Body of pancreas (tissue), 4 donors: Measurements from ENCODE around the gene PAIP1.

ENCODE experiments used
- CTCF ChIP-seq, 7 experiments: fragments of 450-650 bp in 4 of 7; fragments of 200-600 bp in 3 of 7; sonication (generic) in 3 of 7; IDR thresholded peaks; one replicate each; pipeline ENCODE4 v1.5.1; 2016 to 2019; ENCODE audit warnings: antibody characterized with exemption in 7 of 7
- POLR2A ChIP-seq, 3 donors: fragments of 450-650 bp; IDR thresholded peaks; one replicate each; pipeline ENCODE4 v1.6.1; 2016; ENCODE audit warnings: antibody characterized with exemption in 3 of 3, mild to moderate bottlenecking in 2 of 3

- no peak for TF ChIP-seq CTCF (IDR thresholded peaks at IDR 0.05)
- TF ChIP-seq POLR2A (IDR thresholded peaks at IDR 0.05) = no peak
Observed at GRCh38 chr5:43561356-43561755, 4.5 kb upstream of the PAIP1 start.
